ENCODE measurements around the gene GPR37L1. TPM values are rescaled to one million over a fixed set of nuclear protein-coding genes. Genes with fewer than 3 reads are reported as not detected.

The GPR37L1 gene
- total RNA-seq, 2 experiments from 2014 or later = not detected

DNA sequence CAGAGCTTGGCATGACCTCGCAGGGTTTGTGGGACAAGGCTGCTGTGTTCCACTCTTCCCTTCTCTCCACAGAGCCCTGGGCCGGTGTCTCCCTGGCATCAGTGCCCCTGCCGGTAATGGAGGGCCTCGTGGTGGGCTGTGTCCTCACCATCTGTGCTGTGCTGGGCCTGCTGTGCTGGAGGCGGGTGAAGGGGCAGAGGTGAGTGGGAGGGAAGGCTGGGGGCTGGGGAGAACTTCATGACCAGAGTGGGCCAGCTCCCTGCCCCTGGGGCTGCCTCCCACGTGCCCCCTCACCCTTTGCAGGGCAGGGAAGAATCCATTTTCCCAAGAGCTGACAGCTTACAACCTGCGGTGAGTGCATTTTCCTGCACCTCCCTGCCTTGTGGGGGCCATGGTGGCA is 58.9 kb downstream of the GPR37L1 start:
- H3K9me3 ChIP-seq (ENCODE audit: control insufficient read depth in 1 of 2, insufficient read depth in 1 of 2, low read length in 2 of 2) = no peaks in the 10 kb centered on the region
- CTCF ChIA-PET = no interaction called here
- H3K27ac Mint-ChIP-seq = no peak overlapping the region
- peaks cover 9% of the 10 kb centered on the region for H3K4me1 ChIP-seq (ENCODE audit: insufficient read depth, low read length)
- DNase-seq (no peak), ATAC-seq (ENCODE audit: poor library complexity) (no peak)
- H3K27ac ChIP-seq (ENCODE audit: low read depth in 1 of 2, low read length in 2 of 2) = no peak overlapping the region
- no peaks in the 10 kb centered on the region for H3K27me3 ChIP-seq (ENCODE audit: control insufficient read depth in 1 of 2, insufficient read depth in 2 of 2, low read length in 2 of 2)
- H3K27me3 Mint-ChIP-seq = no peaks in the 10 kb centered on the region
- no peak overlapping the region for H3K4me3 Mint-ChIP-seq
- TF ChIP-seq, protein P1, sequence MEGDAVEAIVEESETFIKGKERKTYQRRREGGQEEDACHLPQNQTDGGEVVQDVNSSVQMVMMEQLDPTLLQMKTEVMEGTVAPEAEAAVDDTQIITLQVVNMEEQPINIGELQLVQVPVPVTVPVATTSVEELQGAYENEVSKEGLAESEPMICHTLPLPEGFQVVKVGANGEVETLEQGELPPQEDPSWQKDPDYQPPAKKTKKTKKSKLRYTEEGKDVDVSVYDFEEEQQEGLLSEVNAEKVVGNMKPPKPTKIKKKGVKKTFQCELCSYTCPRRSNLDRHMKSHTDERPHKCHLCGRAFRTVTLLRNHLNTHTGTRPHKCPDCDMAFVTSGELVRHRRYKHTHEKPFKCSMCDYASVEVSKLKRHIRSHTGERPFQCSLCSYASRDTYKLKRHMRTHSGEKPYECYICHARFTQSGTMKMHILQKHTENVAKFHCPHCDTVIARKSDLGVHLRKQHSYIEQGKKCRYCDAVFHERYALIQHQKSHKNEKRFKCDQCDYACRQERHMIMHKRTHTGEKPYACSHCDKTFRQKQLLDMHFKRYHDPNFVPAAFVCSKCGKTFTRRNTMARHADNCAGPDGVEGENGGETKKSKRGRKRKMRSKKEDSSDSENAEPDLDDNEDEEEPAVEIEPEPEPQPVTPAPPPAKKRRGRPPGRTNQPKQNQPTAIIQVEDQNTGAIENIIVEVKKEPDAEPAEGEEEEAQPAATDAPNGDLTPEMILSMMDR (IDR thresholded peaks at IDR 0.05) = no peak
- no peaks in the 10 kb centered on the region for H3K36me3 Mint-ChIP-seq (ENCODE audit: low read depth)
- intact Hi-C loops (cut with DNase I, micrococcal nuclease) = no loop called here
- peaks cover 14% of the 10 kb centered on the region for H3K4me1 Mint-ChIP-seq (ENCODE audit: low read depth)
- no peak overlapping the region for H3K4me3 ChIP-seq (ENCODE audit: low read length)
- no peaks in the 10 kb centered on the region for H3K36me3 ChIP-seq (ENCODE audit: insufficient read depth, low read length)
- no peaks in the 10 kb centered on the region for H3K9me3 Mint-ChIP-seq
- POLR2A ChIA-PET = no interaction called here

DNA sequence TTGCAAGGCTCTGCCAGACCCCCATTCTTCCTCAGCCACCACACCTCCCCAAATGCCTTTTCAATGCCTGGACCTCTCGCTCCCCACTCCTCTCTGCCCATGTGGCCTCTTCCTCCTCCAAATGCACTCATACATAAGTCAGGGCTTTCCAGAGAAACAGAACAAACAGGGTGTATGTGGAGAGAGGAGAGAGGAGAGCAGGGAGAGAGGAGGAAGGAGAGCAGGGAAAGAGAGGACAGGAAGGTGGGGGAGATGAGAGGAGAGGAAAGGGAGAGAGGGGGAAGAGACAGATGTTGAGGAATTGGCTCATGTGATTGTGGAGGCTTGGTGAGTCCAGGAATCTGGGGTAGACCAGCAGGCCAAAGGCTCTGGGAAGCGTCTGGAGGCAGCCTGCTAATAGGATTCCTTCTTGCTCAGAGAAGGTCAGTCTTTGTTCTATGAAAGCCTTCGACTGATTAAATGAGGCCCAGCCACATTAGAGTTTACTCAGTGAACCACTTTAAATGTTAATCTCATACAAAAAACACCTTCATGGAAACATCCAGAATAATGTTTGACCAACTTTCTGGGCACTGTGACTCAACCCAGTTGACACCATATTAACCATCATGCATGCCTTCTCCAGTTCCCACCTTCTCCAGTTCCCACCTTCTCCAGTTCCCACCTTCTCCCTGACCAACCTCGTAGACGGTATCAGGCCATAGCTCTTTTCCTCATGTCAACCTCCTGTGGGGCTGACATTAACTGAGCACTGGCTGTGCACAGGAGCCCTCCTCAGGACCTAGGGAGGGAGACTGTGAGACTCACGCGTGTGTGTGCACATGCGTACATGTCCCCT is 59.5 kb downstream of the GPR37L1 start:
- TF ChIP-seq, protein P1 (IDR thresholded peaks at IDR 0.05) = no peak
- intact Hi-C loops (cut with DNase I, micrococcal nuclease) = no loop called here

More for the DNA sequence above, 59.5 kb downstream of the GPR37L1 start:
- H3K4me1 Mint-ChIP-seq (ENCODE audit: low read depth) = peaks cover 14% of the 10 kb centered on the region
- Histone ChIP-seq H3K4me1 (ENCODE audit: insufficient read depth, low read length) (peaks cover 9% of the 10 kb centered on the region), H3K27me3 (ENCODE audit: control insufficient read depth in 1 of 2, insufficient read depth in 2 of 2, low read length in 2 of 2) (no peaks in the 10 kb centered on the region), H3K27ac (ENCODE audit: low read depth in 1 of 2, low read length in 2 of 2) (no peak overlapping the region), H3K4me3 (ENCODE audit: low read length) (no peak overlapping the region), H3K36me3 (ENCODE audit: insufficient read depth, low read length) (no peaks in the 10 kb centered on the region), H3K9me3 (ENCODE audit: control insufficient read depth in 1 of 2, insufficient read depth in 1 of 2, low read length in 2 of 2) (no peaks in the 10 kb centered on the region)
- H3K4me3 Mint-ChIP-seq = no peak overlapping the region
- POLR2A ChIA-PET = no interaction called here
- no peaks in the 10 kb centered on the region for H3K36me3 Mint-ChIP-seq (ENCODE audit: low read depth)
- no peaks in the 10 kb centered on the region for H3K27me3 Mint-ChIP-seq
- no peak overlapping the region for H3K27ac Mint-ChIP-seq
- ATAC-seq (ENCODE audit: poor library complexity) (no peak), DNase-seq (no peak)
- no peaks in the 10 kb centered on the region for H3K9me3 Mint-ChIP-seq
- CTCF ChIA-PET = no interaction called here

Other genes starting within 250 kb of the GPR37L1 start
- gene SHISA4, start 234.0 kb upstream of the GPR37L1 start, total RNA-seq = under 1 TPM in 1 of 2 experiments, not detected in 1; 0.19 TPM
- gene LMOD1, start 176.4 kb upstream of the GPR37L1 start, total RNA-seq = not detected
- 10 to 100 TPM; 46.2 to 49.6 TPM for gene TIMM17A, start 167.4 kb upstream of the GPR37L1 start, total RNA-seq
- gene RNPEP, start 140.3 kb upstream of the GPR37L1 start, total RNA-seq = 10 to 100 TPM; 19.9 to 20.8 TPM
- gene ELF3, start 112.3 kb upstream of the GPR37L1 start, total RNA-seq = 1 to 10 TPM; 2.0 to 2.7 TPM
- 10 to 100 TPM; 73.5 to 73.8 TPM for gene ARL8A, start 21.8 kb downstream of the GPR37L1 start, total RNA-seq
- gene PTPN7, start 37.7 kb downstream of the GPR37L1 start, total RNA-seq = 100 to 1,000 TPM; 144 to 145 TPM
- under 1 TPM; 0.19 to 0.45 TPM for gene LGR6, start 70.9 kb downstream of the GPR37L1 start, total RNA-seq
- gene UBE2T, start 219.0 kb downstream of the GPR37L1 start, total RNA-seq = 1 to 10 TPM; 1.1 TPM
- gene PPP1R12B, start 225.8 kb downstream of the GPR37L1 start, total RNA-seq = 10 to 100 TPM; 15.0 to 15.3 TPM